ENCODE results near the gene ACOT8. TPM values are rescaled to one million over a fixed set of nuclear protein-coding genes. Genes with fewer than 3 reads are reported as not detected.
A peak's percentile ranks its signal among the peaks of the same experiment; 100 is the strongest.

Gene ACOT8
- total RNA-seq, 1 experiment from 2014 or later: 33.4 TPM

GRCh38 chr20:45821947-45822346 lies 35.2 kb downstream of the ACOT8 start:
- peaks cover 2% of the 10 kb centered on the region; the same call in 1 of the 2 replicates for H3K36me3 ChIP-seq (ENCODE audit: low read depth)
- DNase-seq: peak in 1 of 2 experiments; percentile 55
- H3K79me2 ChIP-seq (ENCODE audit: low read depth): no peaks in the 10 kb centered on the region
- H3K27ac ChIP-seq: no peak overlapping the region
- intact Hi-C loops (cut with micrococcal nuclease; ENCODE audit: unreplicated experiment): no loop called here
- no peak overlapping the region for H2AFZ ChIP-seq
- H3K4me1 ChIP-seq (replicated peaks; ENCODE audit: insufficient read depth): peaks cover 36% of the 10 kb centered on the region
- no peak for TF ChIP-seq CTCF (conservative IDR thresholded peaks at IDR 0.05)
- TF ChIP-seq EZH2 (IDR thresholded peaks at IDR 0.05; ENCODE audit: low read depth): no peak
- ChIA-PET POLR2A (ENCODE audit: unreplicated experiment) (interaction anchor here (0.7 kb wide), 1 partner anchor 143 kb away, joined by 3 read pairs; no protein-coding TSS in a partner anchor), CTCF (no interaction called here)
- no TSS peak for BruUV-seq (replicated peaks)
- no peaks in the 10 kb centered on the region for H3K9me3 ChIP-seq (ENCODE audit: insufficient read depth, low read depth)
- H3F3A ChIP-seq (ENCODE audit: insufficient read depth, low read depth): peaks cover 50% of the 10 kb centered on the region
- H3K27me3 ChIP-seq (ENCODE audit: insufficient read depth, low read depth): no peaks in the 10 kb centered on the region
- H3K4me2 ChIP-seq: no peak overlapping the region; the same call in 1 of the 2 replicates
- no peak overlapping the region for H3K4me3 ChIP-seq
- H4K20me1 ChIP-seq (ENCODE audit: insufficient read depth): no peaks in the 10 kb centered on the region
- H3K9me2 ChIP-seq (ENCODE audit: insufficient read depth): no peaks in the 10 kb centered on the region

GRCh38 chr20:45819466-45819865 lies 37.7 kb downstream of the ACOT8 start:
- H3K27ac ChIP-seq: no peak overlapping the region
- intact Hi-C loops (cut with micrococcal nuclease; ENCODE audit: unreplicated experiment): loop anchor here (5.0 kb wide), 1 partner anchor 73 kb away; the partner anchor contains the start of genes CTSA and NEURL2
- no peaks in the 10 kb centered on the region for H3K27me3 ChIP-seq (ENCODE audit: insufficient read depth, low read depth)
- CTCF ChIA-PET: interaction anchor here (0.6 to 0.7 kb wide), 2 partner anchors 31 to 141 kb away, joined by 4 to 7 read pairs; no protein-coding TSS in a partner anchor
- no peak overlapping the region for H3K4me3 ChIP-seq
- H3K9me2 ChIP-seq (ENCODE audit: insufficient read depth): no peaks in the 10 kb centered on the region
- no peaks in the 10 kb centered on the region for H4K20me1 ChIP-seq (ENCODE audit: insufficient read depth)
- H3K9me3 ChIP-seq (ENCODE audit: insufficient read depth, low read depth): no peaks in the 10 kb centered on the region
- peaks cover 14% of the 10 kb centered on the region; the same call in 1 of the 2 replicates for H3K36me3 ChIP-seq (ENCODE audit: low read depth)
- TF ChIP-seq EZH2 (IDR thresholded peaks at IDR 0.05; ENCODE audit: low read depth): no peak
- TF ChIP-seq CTCF (conservative IDR thresholded peaks at IDR 0.05): no peak
- no peak overlapping the region for H2AFZ ChIP-seq
- POLR2A ChIA-PET (ENCODE audit: unreplicated experiment): interaction anchor here (0.6 kb wide), 1 partner anchor 176 kb away, joined by 3 read pairs; no protein-coding TSS in a partner anchor
- no peak overlapping the region for H3K4me2 ChIP-seq
- H3K79me2 ChIP-seq (ENCODE audit: low read depth): peaks cover 11% of the 10 kb centered on the region
- peak in 1 of 2 experiments; percentile 34 for DNase-seq
- H3F3A ChIP-seq (ENCODE audit: insufficient read depth, low read depth): peaks cover 69% of the 10 kb centered on the region
- H3K4me1 ChIP-seq (replicated peaks; ENCODE audit: insufficient read depth): peaks cover 57% of the 10 kb centered on the region
- no TSS peak for BruUV-seq (replicated peaks)

GRCh38 chr20:45818239-45818638 lies 39.0 kb downstream of the ACOT8 start:
- BruUV-seq (replicated peaks): no TSS peak
- intact Hi-C loops (cut with micrococcal nuclease; ENCODE audit: unreplicated experiment): loop anchor here (5.0 kb wide), 1 partner anchor 74 kb away; the partner anchor contains the start of genes CTSA and NEURL2

More at GRCh38 chr20:45818239-45818638, 39.0 kb downstream of the ACOT8 start:
- CTCF ChIA-PET: no interaction called here
- H3K27me3 ChIP-seq (ENCODE audit: insufficient read depth, low read depth): no peaks in the 10 kb centered on the region
- H3K9me3 ChIP-seq (ENCODE audit: insufficient read depth, low read depth): no peaks in the 10 kb centered on the region
- TF ChIP-seq CTCF (conservative IDR thresholded peaks at IDR 0.05) (no peak), EZH2 (IDR thresholded peaks at IDR 0.05; ENCODE audit: low read depth) (no peak)
- H3K36me3 ChIP-seq (ENCODE audit: low read depth): peaks cover 14% of the 10 kb centered on the region; the same call in 1 of the 2 replicates
- DNase-seq: no peak
- no peaks in the 10 kb centered on the region for H3K9me2 ChIP-seq (ENCODE audit: insufficient read depth)
- H3K4me2 ChIP-seq: peak overlapping the region; percentile 62
- H3F3A ChIP-seq (ENCODE audit: insufficient read depth, low read depth): peaks cover 72% of the 10 kb centered on the region
- peaks cover 65% of the 10 kb centered on the region for H3K4me1 ChIP-seq (replicated peaks; ENCODE audit: insufficient read depth)
- no peaks in the 10 kb centered on the region for H4K20me1 ChIP-seq (ENCODE audit: insufficient read depth)
- peaks cover 21% of the 10 kb centered on the region for H3K79me2 ChIP-seq (ENCODE audit: low read depth)
- H3K4me3 ChIP-seq: no peak overlapping the region
- no peak overlapping the region for H2AFZ ChIP-seq
- peak overlapping the region; percentile 57 for H3K27ac ChIP-seq
- POLR2A ChIA-PET (ENCODE audit: unreplicated experiment): interaction anchor here (0.5 to 0.8 kb wide), 3 partner anchors 62 to 1652 kb away, joined by 3 to 4 read pairs (median 3); no protein-coding TSS in a partner anchor

Data from PC-9 (cell line).